GM21390 (cell line): ENCODE results near the gene KIAA1958.
"Not testable (repeated sequence)": the region's sequence is repeated elsewhere in the genome, so short reads cannot be mapped to it uniquely, and the experiment has no call there.

Experiments
- ATAC-seq: cut with Tn5 transposase; IDR thresholded peaks from one replicate; pipeline ENCODE4 v1.9.1; 2021; ENCODE audit not compliant: unreplicated experiment

The KIAA1958 gene

DNA sequence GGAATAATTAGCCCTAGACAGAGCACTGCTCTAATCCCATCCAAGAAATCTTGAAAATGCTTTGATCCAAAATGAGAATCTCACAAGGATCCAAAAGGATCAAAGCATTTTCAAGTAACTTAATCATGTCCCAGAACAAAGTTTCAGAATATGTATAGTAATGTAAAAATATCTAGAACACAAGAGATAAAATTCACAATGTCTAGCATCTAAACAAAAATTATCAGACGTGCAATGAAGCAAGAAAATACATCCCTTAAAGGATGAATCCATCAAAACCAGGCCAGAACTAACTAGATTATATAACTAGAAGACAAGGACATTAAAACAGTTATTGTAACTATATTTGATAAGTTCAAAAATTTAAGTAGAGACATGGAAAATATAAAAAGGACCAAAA, 162.0 kb downstream of the KIAA1958 start:
- no peak for ATAC-seq

DNA sequence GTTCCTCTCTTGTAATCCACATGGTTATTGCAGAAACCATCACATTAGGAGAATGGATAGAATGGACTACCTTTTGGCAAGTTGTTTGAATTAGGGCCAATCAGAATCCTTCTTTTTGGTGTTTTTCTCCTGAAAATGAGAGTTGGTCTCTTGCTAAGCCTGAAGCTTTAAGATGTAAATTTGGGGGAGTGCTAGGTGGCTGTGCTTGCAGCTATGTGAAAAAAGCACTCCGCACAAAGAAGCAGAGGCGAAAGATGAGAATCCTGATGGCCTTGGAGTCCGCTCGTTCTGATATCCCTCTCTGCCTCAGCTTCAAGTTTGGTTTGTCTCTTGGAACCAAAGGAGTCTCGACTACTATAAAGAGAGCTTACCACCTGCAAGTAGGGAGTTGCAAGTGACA, 167.7 kb downstream of the KIAA1958 start:
- no peak for ATAC-seq

DNA sequence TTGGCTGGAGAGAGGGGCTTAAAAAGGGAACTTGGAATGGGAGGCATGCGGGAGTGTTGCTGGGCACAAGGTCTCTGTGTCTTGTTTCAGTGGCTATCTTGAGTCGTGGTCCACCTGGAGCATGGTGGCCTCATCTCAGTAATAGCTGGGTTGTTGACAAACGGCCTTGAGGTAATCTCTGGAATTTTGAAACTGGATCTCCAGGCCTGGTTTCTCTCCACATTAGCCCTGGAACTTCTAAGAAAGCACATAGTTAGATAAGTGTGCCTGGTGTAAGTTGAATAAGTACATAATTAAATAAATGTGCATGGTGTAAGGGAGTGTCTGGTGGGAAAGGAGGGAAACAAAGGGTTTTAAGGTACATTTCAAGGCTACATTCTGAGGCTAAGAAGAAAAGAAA, 169.0 kb downstream of the KIAA1958 start:
- ATAC-seq = no peak

DNA sequence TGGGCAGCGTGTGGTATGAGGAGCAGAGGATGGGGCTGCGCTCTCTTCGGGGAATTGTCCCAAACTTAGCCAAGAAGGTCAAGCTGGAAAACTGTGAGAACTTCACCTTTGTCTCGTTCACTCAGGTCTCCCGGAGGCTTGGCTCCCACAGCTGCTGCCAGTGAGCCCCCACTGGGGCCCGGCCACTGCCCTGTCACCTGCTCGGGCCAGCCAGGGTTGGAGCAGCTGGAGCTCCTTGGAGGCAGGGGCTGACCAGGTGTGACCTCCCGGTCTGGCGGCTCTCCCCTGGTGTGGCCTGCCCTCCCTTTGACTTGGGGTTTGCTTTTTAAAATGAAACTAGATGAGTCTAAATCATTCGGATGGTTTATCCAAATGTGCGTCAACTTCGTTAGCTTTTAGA, 173.3 kb downstream of the KIAA1958 start:
- no peak for ATAC-seq

DNA sequence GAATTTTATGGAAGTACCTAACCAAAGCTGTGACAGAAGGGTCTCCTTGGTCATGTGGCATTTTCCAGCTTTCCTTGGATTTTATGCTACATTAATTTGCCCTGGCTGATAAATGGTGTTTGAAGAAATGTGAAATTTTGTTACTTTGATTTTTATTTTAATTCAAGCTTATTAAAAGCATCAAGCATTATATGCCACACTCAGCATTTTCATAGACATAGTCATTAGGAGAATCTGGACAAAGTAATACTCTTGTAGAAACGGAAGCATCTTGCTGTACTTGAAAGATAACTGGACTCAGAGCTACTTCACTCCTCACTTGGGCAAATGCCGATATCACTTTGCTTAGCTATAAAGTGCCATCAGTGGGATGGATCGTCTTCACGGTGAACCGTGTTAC, 177.1 kb downstream of the KIAA1958 start:
- ATAC-seq = no peak

DNA sequence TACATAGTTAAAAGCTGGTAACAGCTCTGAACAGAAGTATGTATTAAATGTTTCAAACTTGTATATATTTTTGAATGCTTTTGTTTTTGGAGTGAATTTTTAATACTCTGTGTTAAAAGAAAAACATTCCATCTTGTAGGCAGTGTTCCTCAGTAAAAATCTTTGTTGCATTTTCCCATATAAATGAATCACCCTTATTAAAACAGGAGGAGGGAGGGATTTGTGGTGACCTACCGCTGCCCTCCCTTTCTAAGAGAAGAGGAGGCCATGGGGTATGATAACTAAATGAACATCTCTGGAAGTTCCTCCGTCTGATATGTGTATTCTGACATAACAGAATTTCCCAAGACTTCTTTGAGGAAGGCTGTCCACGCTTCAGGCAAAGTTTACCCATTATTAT, 177.9 kb downstream of the KIAA1958 start:
- no peak for ATAC-seq

DNA sequence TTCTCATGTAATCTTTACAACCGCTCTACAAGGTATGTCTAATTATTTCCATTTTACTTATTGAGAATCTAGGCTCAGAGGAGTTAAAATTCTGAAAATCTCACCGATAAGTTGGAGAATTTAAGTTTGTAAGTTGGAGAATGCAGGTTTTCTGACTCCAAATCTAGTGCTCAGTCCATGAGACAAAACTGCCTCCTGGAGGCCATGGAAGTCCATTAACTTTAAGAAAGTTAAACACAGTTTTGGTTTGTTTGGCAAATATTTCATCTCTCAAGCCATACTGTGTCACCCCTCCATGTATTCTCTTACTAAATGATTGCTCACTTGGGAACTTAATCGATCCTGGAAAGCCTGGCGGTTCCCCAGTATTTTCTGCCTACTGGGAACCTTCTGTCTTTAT, 178.7 kb downstream of the KIAA1958 start:
- ATAC-seq = no peak

DNA sequence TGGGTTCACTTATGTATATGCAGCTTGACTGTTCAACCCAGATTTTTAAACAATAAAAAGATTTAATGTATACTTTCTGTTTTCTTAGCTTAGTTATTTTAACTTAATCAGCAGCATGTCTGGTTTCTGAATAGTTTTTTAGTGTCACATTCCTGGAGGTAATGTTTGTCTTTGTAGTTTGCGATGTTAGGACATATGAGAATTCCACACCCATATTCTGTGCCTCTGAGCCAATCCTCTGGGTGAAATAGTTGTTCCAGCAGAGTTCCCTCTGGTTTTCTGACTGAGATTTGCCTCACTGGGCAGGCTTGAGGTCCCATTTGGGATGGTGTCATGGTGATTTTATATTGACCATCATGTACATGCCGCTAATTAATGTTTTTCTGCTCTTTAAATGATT, 182.7 kb downstream of the KIAA1958 start:
- no peak for ATAC-seq

DNA sequence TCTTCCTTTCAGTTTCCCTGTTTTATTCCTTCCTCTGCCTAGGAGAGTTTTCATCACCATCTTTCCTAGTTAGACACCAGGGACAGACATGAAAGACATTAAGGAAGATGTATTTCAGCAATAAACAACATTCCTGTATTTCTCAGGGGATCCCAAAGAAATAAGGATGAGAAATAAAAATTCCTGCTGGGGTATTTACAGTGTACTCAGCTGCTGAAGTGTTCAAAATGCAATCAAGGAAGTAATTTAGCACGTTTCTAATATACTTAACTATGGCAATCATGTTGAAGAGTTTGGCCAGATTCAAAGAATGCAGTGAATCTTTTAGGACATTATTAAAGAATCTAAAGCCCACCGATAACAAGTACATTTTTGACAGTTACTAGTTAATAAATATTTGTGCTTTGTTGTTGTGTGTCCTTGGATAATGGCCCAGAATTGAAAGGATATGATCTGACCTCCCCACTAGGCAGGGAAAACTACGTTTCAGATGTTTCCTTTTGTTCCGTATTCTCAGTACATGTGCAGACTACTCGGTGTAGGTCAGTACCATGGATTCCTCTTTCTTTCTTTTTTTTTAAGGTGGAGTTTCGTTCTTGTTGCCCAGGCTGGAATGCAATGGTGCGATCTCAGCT, 184.5 kb downstream of the KIAA1958 start:
- ATAC-seq = no peak

DNA sequence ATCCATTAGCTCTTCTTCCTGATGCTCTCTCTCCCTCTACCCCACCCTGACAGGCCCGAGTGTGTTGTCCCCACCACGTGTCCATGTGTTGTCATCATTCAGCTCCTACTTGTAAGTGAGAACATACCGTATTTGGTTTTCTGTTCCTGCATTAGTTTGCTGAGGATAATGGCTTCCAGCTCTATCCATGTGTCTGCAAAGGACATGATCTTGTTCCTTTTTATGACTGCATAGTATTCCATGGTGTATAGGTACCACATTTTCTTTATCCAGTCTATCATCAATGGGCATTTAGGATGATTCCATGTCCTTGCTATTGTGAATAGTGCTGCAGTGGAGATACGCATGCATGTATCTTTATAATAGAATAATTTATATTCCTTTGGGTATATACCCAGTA, 186.6 kb downstream of the KIAA1958 start:
- not testable (repeated sequence) for ATAC-seq

DNA sequence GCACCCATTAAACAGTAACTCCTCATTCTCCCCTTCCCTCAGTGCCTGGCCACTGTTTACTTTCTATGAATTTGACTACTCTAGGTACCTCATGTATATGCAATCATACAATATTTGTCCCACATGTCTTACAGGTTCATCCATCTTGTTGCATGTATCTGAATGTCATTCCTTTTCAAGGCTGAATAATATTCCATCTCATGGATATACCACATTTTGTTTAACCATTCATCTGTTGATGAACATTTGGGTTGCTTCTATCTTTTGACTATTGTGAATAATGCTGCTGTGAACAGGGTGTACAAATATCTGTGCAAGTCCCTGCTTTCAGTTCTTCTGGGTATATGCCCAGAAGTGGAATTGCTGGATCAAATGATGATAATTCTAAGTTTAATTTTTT, 190.4 kb downstream of the KIAA1958 start:
- no peak for ATAC-seq

DNA sequence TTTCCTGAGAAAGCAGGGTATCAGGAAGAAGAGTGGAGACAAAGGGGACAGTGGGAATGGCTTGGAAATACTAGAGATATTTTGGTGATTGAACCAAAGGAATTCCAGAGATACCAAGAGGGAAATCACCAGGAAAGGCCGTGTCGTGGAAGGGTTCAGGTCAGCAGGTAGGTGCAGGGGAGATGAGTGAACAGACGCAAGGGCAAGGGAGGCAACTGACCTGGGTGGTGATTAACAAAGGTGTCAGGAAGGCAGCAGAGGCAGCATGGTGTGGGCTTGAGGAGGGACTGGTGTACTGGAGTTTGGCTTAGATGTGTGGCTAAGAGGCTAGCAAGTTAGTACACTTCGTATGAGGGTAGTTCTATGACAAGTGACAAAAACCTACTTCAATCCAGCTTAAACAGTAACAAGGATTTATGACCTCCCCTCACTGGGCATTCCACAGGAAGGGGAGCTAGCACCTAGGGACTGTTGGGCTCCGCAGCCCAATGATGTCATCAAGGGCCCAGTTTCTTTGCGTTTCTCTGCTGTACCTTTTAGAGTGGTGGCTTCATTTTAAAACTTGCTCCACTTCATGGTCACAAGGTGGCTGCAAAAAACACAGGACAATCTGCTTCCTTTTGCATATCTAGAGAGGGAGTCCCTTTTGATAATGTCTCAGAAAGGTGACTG, 194.2 kb downstream of the KIAA1958 start:
- no peak for ATAC-seq

DNA sequence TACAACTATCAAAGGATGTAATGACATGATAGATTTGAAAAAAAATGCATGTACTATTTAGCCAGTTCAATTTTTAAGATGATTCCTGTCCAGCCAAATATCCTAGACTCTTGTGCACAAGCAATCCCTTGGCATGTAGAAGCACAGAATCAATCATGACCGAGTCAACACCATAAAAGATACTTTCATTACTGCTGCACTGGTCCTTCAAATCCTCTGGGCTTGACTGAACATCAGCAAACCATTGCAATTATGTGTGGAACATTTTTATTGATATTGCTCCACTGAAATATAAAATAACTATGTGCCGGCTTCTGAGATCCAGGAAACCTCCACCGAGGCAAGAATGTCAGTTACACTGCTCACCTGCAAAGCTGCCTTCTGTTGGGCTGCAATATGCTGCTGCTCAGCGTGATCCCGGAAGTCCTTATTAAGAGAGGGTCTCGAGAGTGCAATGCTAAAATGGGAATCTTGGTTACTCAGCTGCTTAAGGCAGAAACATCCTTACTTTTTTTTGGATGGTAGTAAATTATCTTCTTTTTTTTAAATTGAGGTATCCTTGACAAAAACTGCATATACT, 202.6 kb downstream of the KIAA1958 start:
- ATAC-seq = no peak

DNA sequence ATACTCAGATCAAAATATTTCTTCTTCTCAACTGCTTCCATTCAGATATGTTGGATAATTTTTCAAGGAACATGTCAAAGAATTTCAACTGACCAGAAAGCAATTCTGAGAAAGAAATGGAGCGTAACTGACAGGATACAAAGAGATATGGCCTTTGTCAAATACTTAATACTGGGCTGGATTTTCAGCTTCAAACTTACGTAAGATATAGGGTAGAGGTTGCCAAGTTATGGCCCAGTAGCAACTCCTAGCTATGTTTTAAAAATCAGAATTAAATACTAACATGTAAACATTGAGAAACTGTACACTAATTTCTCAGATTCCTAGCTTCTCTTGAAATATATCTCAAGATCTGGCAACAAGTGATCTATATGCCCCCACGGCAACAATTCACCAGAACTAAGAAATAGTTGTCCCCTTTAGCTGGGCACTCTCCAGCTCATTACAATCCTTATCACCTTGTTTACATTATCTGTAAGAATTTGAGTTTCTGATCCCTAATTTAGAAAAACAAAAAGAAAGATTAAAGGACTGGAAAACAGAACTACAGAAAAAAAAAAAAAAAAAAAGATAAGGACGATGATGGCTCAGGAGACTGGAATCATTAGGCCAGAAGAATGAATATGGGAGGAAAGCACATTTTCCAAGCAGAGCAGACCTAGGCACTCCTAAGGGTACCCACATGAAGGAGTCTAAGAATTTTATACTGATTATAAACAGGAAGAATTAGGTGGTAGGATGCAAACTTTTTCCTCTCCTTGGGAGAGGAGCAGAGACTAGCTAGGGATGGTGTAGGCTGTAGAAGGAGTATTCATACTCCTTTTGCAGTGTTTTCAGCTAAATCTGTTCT, 208.3 kb downstream of the KIAA1958 start:
- no peak for ATAC-seq

DNA sequence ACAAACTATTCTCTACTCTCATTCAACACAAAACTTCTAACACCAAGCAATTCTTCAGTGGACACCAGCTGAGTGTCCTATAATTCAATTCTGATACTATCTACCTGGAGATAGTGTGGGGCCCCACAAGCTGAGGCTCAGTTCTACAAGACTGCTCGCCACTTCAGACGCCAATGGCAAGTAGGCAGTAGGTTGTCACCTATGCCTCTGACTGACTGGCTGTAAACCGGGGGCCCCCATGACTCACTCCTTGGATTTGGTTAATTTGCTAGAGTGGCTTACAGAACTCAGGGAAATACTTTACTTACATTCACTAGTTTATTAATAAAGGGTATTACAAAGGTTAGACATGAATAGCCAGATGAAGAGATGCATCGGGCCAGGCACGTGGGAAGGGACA, 209.8 kb downstream of the KIAA1958 start:
- no peak for ATAC-seq

DNA sequence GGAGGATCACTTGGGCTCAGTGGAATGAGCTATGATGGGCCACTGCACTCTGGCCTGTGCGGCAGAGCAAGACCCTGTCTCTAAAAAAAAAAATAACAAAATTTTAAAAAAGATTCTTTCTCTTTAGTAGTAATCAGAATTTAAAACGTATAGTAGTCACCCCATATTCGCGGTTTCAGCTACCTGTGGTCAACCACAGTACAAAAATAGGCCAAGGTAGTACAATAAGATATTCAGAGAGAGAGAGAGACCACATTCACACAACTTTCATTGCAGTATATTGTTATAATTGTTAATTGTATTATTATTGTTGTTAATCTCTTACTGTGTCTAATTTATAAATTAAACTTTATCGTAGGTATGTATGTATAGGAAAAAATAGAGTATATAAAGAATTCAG, 212.6 kb downstream of the KIAA1958 start:
- peak; percentile 95 for ATAC-seq

DNA sequence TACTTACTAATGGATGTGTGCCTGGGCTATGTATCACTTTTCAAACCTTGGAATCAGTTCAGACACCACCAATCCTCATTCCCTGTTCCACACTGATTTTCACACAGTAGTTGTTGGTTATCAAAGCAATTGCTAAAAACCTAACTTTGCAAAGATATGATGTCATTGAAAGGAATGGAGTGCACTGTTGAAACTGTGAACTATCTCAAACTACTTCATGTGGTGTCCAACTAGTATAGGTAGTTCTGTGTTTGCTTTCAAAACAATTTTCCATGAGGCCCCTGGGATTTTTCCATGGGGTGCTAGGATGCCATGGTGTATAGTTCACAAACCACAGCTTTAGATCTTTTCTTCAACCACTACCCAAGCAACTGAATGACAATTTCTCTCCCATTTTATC, 213.5 kb downstream of the KIAA1958 start:
- ATAC-seq = no peak

DNA sequence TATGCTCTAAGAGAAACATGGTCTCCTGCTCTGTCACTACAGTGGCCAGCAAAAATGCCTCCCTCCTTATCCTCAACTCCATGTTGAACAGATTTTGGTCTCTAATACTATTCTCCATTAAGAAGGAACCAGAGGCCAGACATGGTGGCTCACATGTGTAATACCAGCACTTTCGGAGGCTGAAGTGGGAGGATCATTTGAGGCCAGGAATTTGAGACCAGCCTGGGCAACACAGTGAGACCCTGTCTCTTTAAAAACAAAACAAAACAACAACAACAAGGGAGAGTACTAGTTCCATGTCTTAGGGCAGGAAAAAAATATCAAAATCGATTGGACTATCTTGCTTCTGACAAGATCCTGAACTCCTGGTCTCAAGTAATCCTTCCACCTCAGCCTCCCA, 216.7 kb downstream of the KIAA1958 start:
- ATAC-seq = no peak

DNA sequence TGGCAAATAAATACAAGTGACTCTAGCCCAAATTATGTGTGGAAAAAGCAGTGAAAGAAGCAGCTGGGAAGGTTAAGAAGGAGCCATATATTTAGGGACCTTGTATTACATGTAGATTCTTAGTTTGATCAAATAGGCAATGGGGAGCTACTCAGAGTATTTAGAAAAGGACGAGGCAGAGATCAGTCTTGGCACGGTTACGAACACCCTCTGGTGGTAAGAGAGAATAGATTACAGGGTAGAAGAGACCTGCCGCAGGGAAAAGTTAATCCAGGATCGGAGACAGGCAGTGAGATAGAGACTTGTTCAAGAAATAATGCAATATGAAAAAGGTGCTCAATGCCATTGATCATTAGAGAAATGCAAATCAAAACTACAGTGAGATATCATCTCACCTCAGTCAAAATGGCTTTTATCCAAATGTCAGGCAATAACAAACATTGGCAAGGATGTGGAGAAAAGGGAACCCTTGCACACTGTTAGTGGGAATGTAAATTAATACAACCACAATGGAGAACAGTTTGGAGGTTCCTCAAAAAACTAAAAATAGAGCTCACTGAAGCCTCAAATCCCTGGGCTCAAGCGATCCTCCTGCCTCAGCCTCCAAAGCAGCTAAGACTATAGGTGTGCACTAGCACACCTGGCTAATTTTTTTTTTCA, 219.3 kb downstream of the KIAA1958 start:
- ATAC-seq = no peak

DNA sequence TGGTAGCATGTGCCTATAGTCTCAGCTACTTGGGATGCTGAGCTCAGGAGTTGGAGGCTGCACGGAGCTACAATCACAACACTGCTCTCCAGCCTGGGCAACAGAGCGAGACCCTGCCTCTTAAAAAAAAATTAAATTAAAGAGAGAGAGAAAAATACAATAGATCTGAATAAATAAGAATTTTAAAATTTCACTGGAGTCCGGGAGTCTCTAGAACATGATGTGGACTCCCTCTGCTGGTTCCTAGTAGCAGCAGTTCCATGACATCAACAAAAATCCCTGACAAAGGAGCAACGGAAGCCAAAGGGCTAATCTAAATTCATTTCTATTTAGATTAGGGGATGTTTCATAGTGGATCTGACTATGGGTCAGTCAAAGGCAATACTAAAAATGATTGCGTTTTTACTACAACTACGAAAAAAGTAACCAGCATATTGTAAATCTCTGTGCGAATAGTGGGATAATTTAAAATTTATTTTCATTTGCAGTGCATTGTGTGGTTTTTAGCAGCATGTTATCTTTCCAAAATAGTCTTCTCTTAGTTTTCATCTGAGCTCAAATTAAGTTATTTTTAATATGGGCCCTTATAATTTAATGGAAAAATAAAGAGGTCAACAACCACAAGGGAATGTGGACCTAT, 224.5 kb downstream of the KIAA1958 start:
- no peak for ATAC-seq

DNA sequence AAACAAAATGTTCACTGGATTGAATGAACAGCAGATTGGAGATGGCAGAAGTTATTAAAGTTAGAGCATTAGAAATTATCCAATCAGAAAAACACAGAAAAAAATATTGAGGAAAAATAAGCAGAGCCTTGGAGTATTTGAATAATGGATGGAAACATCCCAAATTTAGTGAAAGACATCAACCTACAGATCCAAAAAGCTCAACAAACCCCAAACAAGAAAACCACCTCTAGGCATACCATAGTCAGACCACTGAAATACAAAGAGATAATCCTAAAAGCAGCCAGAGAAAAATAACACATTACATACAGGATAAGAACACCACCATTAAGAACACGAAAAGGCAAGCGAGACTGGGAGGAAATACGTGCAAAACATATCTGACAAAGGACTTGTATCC, 226.1 kb downstream of the KIAA1958 start:
- ATAC-seq = no peak
